D721Med (cell line): ENCODE data around the gene GJD3.

ENCODE experiments used
- DNase-seq: peaks from one replicate; pipeline ENCODE4 v3.0.0; 2011; ENCODE audit warnings: low spot score; ENCODE audit not compliant: insufficient read length
- FAIRE-seq: peaks from 2 replicates; lab custom pipeline; 2011; peaks lifted over from hg19 to GRCh38; lab: Jason Lieb, UNC
- CTCF ChIP-seq: IDR thresholded peaks from 2 replicates; pipeline ENCODE4 v1.5.1; 2012; ENCODE audit warnings: mild to moderate bottlenecking, control low read depth; ENCODE audit not compliant: insufficient read depth; ENCODE audit errors: missing control alignments

Gene GJD3

GRCh38 chr17:40366076-40366860 is 1.7 kb upstream of the GJD3 start:
- FAIRE-seq (no peak), DNase-seq (no peak)
- TF ChIP-seq CTCF: no peak

- no peak for TF ChIP-seq CTCF
- FAIRE-seq (no peak), DNase-seq (no peak)
Measured at GRCh38 chr17:40364906-40365305, 369 bp upstream of the GJD3 start.

- peak; percentile 35 for DNase-seq
- FAIRE-seq: no peak
- no peak for TF ChIP-seq CTCF
Measured at GRCh38 chr17:40363111-40363827, 1.3 kb downstream of the GJD3 start.

GRCh38 chr17:40362696-40363110 is 1.8 kb downstream of the GJD3 start:
- DNase-seq (peak; percentile 85), FAIRE-seq (no peak)
- TF ChIP-seq CTCF: peak; percentile 75

- TF ChIP-seq CTCF: no peak
- peak; percentile 16 for DNase-seq
- no peak for FAIRE-seq
Measured at GRCh38 chr17:40361925-40362695, 2.4 kb downstream of the GJD3 start.

GRCh38 chr17:40361063-40361924 is 3.2 kb downstream of the GJD3 start:
- DNase-seq: peak; percentile 19
- FAIRE-seq: no peak
- no peak for TF ChIP-seq CTCF
